Measurements from ENCODE around the gene TRIP4. TPM values are rescaled to one million over a fixed set of nuclear protein-coding genes. Genes with fewer than 3 reads are reported as not detected.

TRIP4 gene
- total RNA-seq, 1 donor from 2014 or later = 24.7 TPM

- no peak for DNase-seq (ENCODE audit: low spot score)
- H3K4me3 Mint-ChIP-seq (ENCODE audit: unreplicated experiment) = no peak overlapping the region
- no peaks in the 10 kb centered on the region for H3K9me3 Mint-ChIP-seq (ENCODE audit: low read depth)
- H3K36me3 Mint-ChIP-seq (ENCODE audit: low read depth) = peaks cover 20% of the 10 kb centered on the region
- no peaks in the 10 kb centered on the region for H3K27me3 Mint-ChIP-seq (ENCODE audit: low read depth)
- peaks cover 11% of the 10 kb centered on the region for H3K4me1 Mint-ChIP-seq (ENCODE audit: low read depth)
- peak; percentile 79 for TF ChIP-seq CTCF (IDR thresholded peaks at IDR 0.05)
- peak overlapping the region; percentile 41 for H3K27ac Mint-ChIP-seq (ENCODE audit: unreplicated experiment)
These were observed 39.3 kb downstream of the TRIP4 start for GRCh38 chr15:64426845-64427465.

- no peaks in the 10 kb centered on the region for H3K9me3 Mint-ChIP-seq (ENCODE audit: low read depth)
- H3K36me3 Mint-ChIP-seq (ENCODE audit: low read depth) = peaks cover 11% of the 10 kb centered on the region
- H3K4me1 Mint-ChIP-seq (ENCODE audit: low read depth) = peaks cover 11% of the 10 kb centered on the region
- H3K4me3 Mint-ChIP-seq (ENCODE audit: unreplicated experiment) = no peak overlapping the region
- H3K27me3 Mint-ChIP-seq (ENCODE audit: low read depth) = no peaks in the 10 kb centered on the region
- no peak overlapping the region for H3K27ac Mint-ChIP-seq (ENCODE audit: unreplicated experiment)
- DNase-seq (ENCODE audit: low spot score) = no peak
- no peak for TF ChIP-seq CTCF (IDR thresholded peaks at IDR 0.05)
These were observed 41.8 kb downstream of the TRIP4 start for GRCh38 chr15:64429448-64429847.

- peaks cover 11% of the 10 kb centered on the region for H3K4me1 Mint-ChIP-seq (ENCODE audit: low read depth)
- no peak for TF ChIP-seq CTCF (IDR thresholded peaks at IDR 0.05)
- no peaks in the 10 kb centered on the region for H3K27me3 Mint-ChIP-seq (ENCODE audit: low read depth)
- no peak for DNase-seq (ENCODE audit: low spot score)
- peaks cover 12% of the 10 kb centered on the region for H3K36me3 Mint-ChIP-seq (ENCODE audit: low read depth)
- H3K4me3 Mint-ChIP-seq (ENCODE audit: unreplicated experiment) = no peak overlapping the region
- H3K27ac Mint-ChIP-seq (ENCODE audit: unreplicated experiment) = peak overlapping the region; percentile 9
- H3K9me3 Mint-ChIP-seq (ENCODE audit: low read depth) = no peaks in the 10 kb centered on the region
These were observed 42.5 kb downstream of the TRIP4 start for GRCh38 chr15:64430000-64430735.

GRCh38 chr15:64437982-64438381 lies 50.3 kb downstream of the TRIP4 start:
- no peak for DNase-seq (ENCODE audit: low spot score)
- Mint-ChIP-seq H3K9me3 (ENCODE audit: low read depth) (no peaks in the 10 kb centered on the region), H3K36me3 (ENCODE audit: low read depth) (peaks cover 12% of the 10 kb centered on the region), H3K27me3 (ENCODE audit: low read depth) (no peaks in the 10 kb centered on the region), H3K27ac (ENCODE audit: unreplicated experiment) (no peak overlapping the region), H3K4me3 (ENCODE audit: unreplicated experiment) (no peak overlapping the region), H3K4me1 (ENCODE audit: low read depth) (peaks cover 2% of the 10 kb centered on the region)
- TF ChIP-seq CTCF (IDR thresholded peaks at IDR 0.05) = no peak

- peaks cover 9% of the 10 kb centered on the region for H3K36me3 Mint-ChIP-seq (ENCODE audit: low read depth)
- no peak overlapping the region for H3K4me3 Mint-ChIP-seq (ENCODE audit: unreplicated experiment)
- peaks cover 9% of the 10 kb centered on the region for H3K4me1 Mint-ChIP-seq (ENCODE audit: low read depth)
- no peak for TF ChIP-seq CTCF (IDR thresholded peaks at IDR 0.05)
- no peaks in the 10 kb centered on the region for H3K9me3 Mint-ChIP-seq (ENCODE audit: low read depth)
- H3K27me3 Mint-ChIP-seq (ENCODE audit: low read depth) = no peaks in the 10 kb centered on the region
- H3K27ac Mint-ChIP-seq (ENCODE audit: unreplicated experiment) = no peak overlapping the region
- DNase-seq (ENCODE audit: low spot score) = no peak
These were observed 51.2 kb downstream of the TRIP4 start for GRCh38 chr15:64438653-64439447.

Data from chondrocyte (in vitro differentiated cells).